Activated CD4-positive, alpha-beta memory T cell treated with anti-CD3 and anti-CD28 coated beads, Interleukin-2, amount 10 ng/mL, durations not matched to agents 7 days and 5 days (primary cell): ENCODE data around the gene CCL3. TPM values are rescaled to one million over a fixed set of nuclear protein-coding genes. Genes with fewer than 3 reads are reported as not detected.
"Not testable (repeated sequence)": the region's sequence is repeated elsewhere in the genome, so short reads cannot be mapped to it uniquely, and the experiment has no call there.

Source experiments
- CTCF ChIA-PET: fragments of 350-600 bp; sonication (Branson Sonifier 250); formaldehyde crosslinking; loops from one replicate; lab custom pipeline; 2021; ENCODE audit warnings: antibody characterized with exemption, inconsistent platforms; lab: Charles Lee
- POLR2A ChIA-PET: fragments of 350-600 bp; sonication (Branson Sonifier 250); formaldehyde crosslinking; loops from one replicate; lab custom pipeline; 2021; ENCODE audit warnings: antibody characterized with exemption; lab: Charles Lee
- DNase-seq: peaks from one replicate; pipeline ENCODE4 v3.0.0-alpha.2; 2020
- H3K27ac Mint-ChIP-seq: one replicate; pipeline ENCODE4 v1.8.0; 2021; ENCODE audit warnings: mild to moderate bottlenecking, mixed read lengths
- H3K27me3 Mint-ChIP-seq: one replicate; pipeline ENCODE4 v1.8.0; 2021; ENCODE audit warnings: mixed read lengths
- H3K36me3 Mint-ChIP-seq: one replicate; pipeline ENCODE4 v1.8.0; 2021; ENCODE audit warnings: low read depth, mixed read lengths
- H3K4me1 Mint-ChIP-seq: one replicate; pipeline ENCODE4 v1.8.0; 2021; ENCODE audit warnings: mixed read lengths
- H3K4me3 Mint-ChIP-seq: one replicate; pipeline ENCODE4 v1.8.0; 2021; ENCODE audit warnings: mild to moderate bottlenecking, mixed read lengths
- H3K9me3 Mint-ChIP-seq: one replicate; pipeline ENCODE4 v1.8.0; 2021; ENCODE audit warnings: mixed read lengths
- total RNA-seq, 2 experiments: library from RNA; stranded (reverse); gene quantifications; one replicate each; pipeline ENCODE4 v1.2.3, GENCODE V29; 2021

The CCL3 gene
- total RNA-seq, 2 experiments from 2014 or later = 106 to 112 TPM

GRCh38 chr17:36092230-36092629 lies 2.3 kb upstream of the CCL3 start:
- DNase-seq = peak; percentile 52
- H3K9me3 Mint-ChIP-seq = no peaks in the 10 kb centered on the region
- no peaks in the 10 kb centered on the region for H3K36me3 Mint-ChIP-seq
- H3K4me1 Mint-ChIP-seq = peaks cover 66% of the 10 kb centered on the region
- CTCF ChIA-PET = interaction anchor here (0.9 kb wide), 1 partner anchor 20 kb away, joined by 5 read pairs; no protein-coding TSS in a partner anchor
- no peaks in the 10 kb centered on the region for H3K27me3 Mint-ChIP-seq
- POLR2A ChIA-PET = no interaction called here
- peak overlapping the region; percentile 60 for H3K27ac Mint-ChIP-seq
- H3K4me3 Mint-ChIP-seq = no peak overlapping the region

- ChIA-PET CTCF (interaction anchor here (1.6 kb wide), 1 partner anchor 16 kb away, joined by 7 read pairs; no protein-coding TSS in a partner anchor), POLR2A (interaction anchor here (0.8 kb wide), 1 partner anchor 13 kb away, joined by 3 read pairs; no protein-coding TSS in a partner anchor)
- Mint-ChIP-seq H3K27me3 (no peaks in the 10 kb centered on the region), H3K27ac (peak overlapping the region; percentile 78), H3K9me3 (no peaks in the 10 kb centered on the region), H3K4me3 (peak overlapping the region; percentile 35), H3K36me3 (no peaks in the 10 kb centered on the region), H3K4me1 (peaks cover 68% of the 10 kb centered on the region)
- DNase-seq = no peak
Observed at GRCh38 chr17:36089339-36089865, 541 bp downstream of the CCL3 start.

GRCh38 chr17:36088670-36089338 lies 1.1 kb downstream of the CCL3 start:
- H3K4me1 Mint-ChIP-seq = peaks cover 71% of the 10 kb centered on the region

GRCh38 chr17:36087897-36088572 lies 1.9 kb downstream of the CCL3 start:
- H3K4me3 Mint-ChIP-seq = peak overlapping the region; percentile 18
- H3K9me3 Mint-ChIP-seq, H3K36me3 Mint-ChIP-seq, H3K27me3 Mint-ChIP-seq, DNase-seq, H3K27ac Mint-ChIP-seq, CTCF ChIA-PET, POLR2A ChIA-PET: not testable (repeated sequence)
- H3K4me1 Mint-ChIP-seq = peaks cover 75% of the 10 kb centered on the region

More at GRCh38 chr17:36088670-36089338, 1.1 kb downstream of the CCL3 start:
- DNase-seq = no peak
- POLR2A ChIA-PET = no interaction called here
- Mint-ChIP-seq H3K9me3 (no peaks in the 10 kb centered on the region), H3K27ac (peak overlapping the region; percentile 42), H3K27me3 (no peaks in the 10 kb centered on the region), H3K4me3 (peak overlapping the region; percentile 35), H3K36me3 (no peaks in the 10 kb centered on the region)
- CTCF ChIA-PET = no interaction called here

GRCh38 chr17:36087471-36087870 lies 2.5 kb downstream of the CCL3 start:
- DNase-seq, H3K36me3 Mint-ChIP-seq, CTCF ChIA-PET, H3K4me3 Mint-ChIP-seq, H3K9me3 Mint-ChIP-seq, H3K27me3 Mint-ChIP-seq, POLR2A ChIA-PET, H3K27ac Mint-ChIP-seq: not testable (repeated sequence)
- H3K4me1 Mint-ChIP-seq = peaks cover 75% of the 10 kb centered on the region

GRCh38 chr17:36086791-36087190 lies 3.2 kb downstream of the CCL3 start:
- H3K27ac Mint-ChIP-seq = peak overlapping the region; percentile 46
- no peak overlapping the region for H3K4me3 Mint-ChIP-seq
- ChIA-PET CTCF (no interaction called here), POLR2A (no interaction called here)
- H3K9me3 Mint-ChIP-seq = no peaks in the 10 kb centered on the region
- H3K36me3 Mint-ChIP-seq = no peaks in the 10 kb centered on the region
- peaks cover 75% of the 10 kb centered on the region for H3K4me1 Mint-ChIP-seq
- no peak for DNase-seq
- H3K27me3 Mint-ChIP-seq = peaks cover 3% of the 10 kb centered on the region

GRCh38 chr17:36085765-36086164 lies 4.2 kb downstream of the CCL3 start:
- peaks cover 75% of the 10 kb centered on the region for H3K4me1 Mint-ChIP-seq
- no peaks in the 10 kb centered on the region for H3K36me3 Mint-ChIP-seq
- H3K4me3 Mint-ChIP-seq = no peak overlapping the region

GRCh38 chr17:36083691-36084090 lies 6.3 kb downstream of the CCL3 start:
- POLR2A ChIA-PET, H3K4me3 Mint-ChIP-seq, H3K9me3 Mint-ChIP-seq, H3K36me3 Mint-ChIP-seq, DNase-seq, H3K27me3 Mint-ChIP-seq, H3K27ac Mint-ChIP-seq: not testable (repeated sequence)
- CTCF ChIA-PET = interaction anchor here (2.3 kb wide), 1 partner anchor 12 kb away, joined by 10 read pairs; no protein-coding TSS in a partner anchor
- H3K4me1 Mint-ChIP-seq = peaks cover 55% of the 10 kb centered on the region

More at GRCh38 chr17:36085765-36086164, 4.2 kb downstream of the CCL3 start:
- peak overlapping the region; percentile 19 for H3K27ac Mint-ChIP-seq
- ChIA-PET POLR2A (interaction anchor here (0.7 to 1.1 kb wide), 2 partner anchors 12 to 19 kb away, joined by 3 to 4 read pairs; no protein-coding TSS in a partner anchor), CTCF (interaction anchor here (1.4 kb wide), 1 partner anchor 13 kb away, joined by 3 read pairs; no protein-coding TSS in a partner anchor)
- peaks cover 3% of the 10 kb centered on the region for H3K27me3 Mint-ChIP-seq
- H3K9me3 Mint-ChIP-seq = no peaks in the 10 kb centered on the region
- no peak for DNase-seq

GRCh38 chr17:36082482-36083120 lies 7.3 kb downstream of the CCL3 start:
- Mint-ChIP-seq H3K27ac (peak overlapping the region; percentile 86), H3K4me3 (peak overlapping the region; percentile 14), H3K4me1 (peaks cover 51% of the 10 kb centered on the region)
- H3K9me3 Mint-ChIP-seq, H3K27me3 Mint-ChIP-seq, H3K36me3 Mint-ChIP-seq: not testable (repeated sequence)
- CTCF ChIA-PET = interaction anchor here (0.6 to 2.3 kb wide), 4 partner anchors 9 to 241 kb away, joined by 3 to 10 read pairs (median 4); no protein-coding TSS in a partner anchor
- POLR2A ChIA-PET = interaction anchor here (1.0 to 2.0 kb wide), 4 partner anchors 10 to 202 kb away, joined by 3 to 9 read pairs (median 4); partner anchors contain the start of gene CCL5
- DNase-seq = peak; percentile 75

- peaks cover 49% of the 10 kb centered on the region for H3K4me1 Mint-ChIP-seq
- not testable (repeated sequence) for H3K4me3 Mint-ChIP-seq, H3K27me3 Mint-ChIP-seq, H3K36me3 Mint-ChIP-seq, DNase-seq, H3K9me3 Mint-ChIP-seq
- peak overlapping the region; percentile 86 for H3K27ac Mint-ChIP-seq
- ChIA-PET POLR2A (interaction anchor here (1.0 to 2.0 kb wide), 4 partner anchors 9 to 202 kb away, joined by 3 to 9 read pairs (median 4); partner anchors contain the start of gene CCL5), CTCF (interaction anchor here (0.6 to 2.3 kb wide), 4 partner anchors 8 to 241 kb away, joined by 3 to 10 read pairs (median 4); no protein-coding TSS in a partner anchor)
Observed at GRCh38 chr17:36081681-36082471, 8.1 kb downstream of the CCL3 start.

GRCh38 chr17:36074365-36074764 lies 15.6 kb downstream of the CCL3 start:
- ChIA-PET POLR2A (interaction anchor here (1.4 kb wide), 1 partner anchor 16 kb away, joined by 7 read pairs; the partner anchor contains the start of gene CCL3), CTCF (interaction anchor here (1.4 to 4.5 kb wide), 4 partner anchors 8 to 98 kb away, joined by 5 to 31 read pairs (median 17); partner anchors contain the start of gene CCL16)
- Mint-ChIP-seq H3K4me1 (peaks cover 28% of the 10 kb centered on the region), H3K27ac (peak overlapping the region; percentile 36), H3K27me3 (peaks cover 10% of the 10 kb centered on the region), H3K4me3 (no peak overlapping the region), H3K9me3 (no peaks in the 10 kb centered on the region), H3K36me3 (no peaks in the 10 kb centered on the region)
- DNase-seq = no peak
